KG1 (cell line): ENCODE results near the gene AIRE.

Experiments
- DNase-seq: peaks from one replicate; lab custom pipeline; 2025; lab: John Stamatoyannopoulos, UW

Gene AIRE

DNA sequence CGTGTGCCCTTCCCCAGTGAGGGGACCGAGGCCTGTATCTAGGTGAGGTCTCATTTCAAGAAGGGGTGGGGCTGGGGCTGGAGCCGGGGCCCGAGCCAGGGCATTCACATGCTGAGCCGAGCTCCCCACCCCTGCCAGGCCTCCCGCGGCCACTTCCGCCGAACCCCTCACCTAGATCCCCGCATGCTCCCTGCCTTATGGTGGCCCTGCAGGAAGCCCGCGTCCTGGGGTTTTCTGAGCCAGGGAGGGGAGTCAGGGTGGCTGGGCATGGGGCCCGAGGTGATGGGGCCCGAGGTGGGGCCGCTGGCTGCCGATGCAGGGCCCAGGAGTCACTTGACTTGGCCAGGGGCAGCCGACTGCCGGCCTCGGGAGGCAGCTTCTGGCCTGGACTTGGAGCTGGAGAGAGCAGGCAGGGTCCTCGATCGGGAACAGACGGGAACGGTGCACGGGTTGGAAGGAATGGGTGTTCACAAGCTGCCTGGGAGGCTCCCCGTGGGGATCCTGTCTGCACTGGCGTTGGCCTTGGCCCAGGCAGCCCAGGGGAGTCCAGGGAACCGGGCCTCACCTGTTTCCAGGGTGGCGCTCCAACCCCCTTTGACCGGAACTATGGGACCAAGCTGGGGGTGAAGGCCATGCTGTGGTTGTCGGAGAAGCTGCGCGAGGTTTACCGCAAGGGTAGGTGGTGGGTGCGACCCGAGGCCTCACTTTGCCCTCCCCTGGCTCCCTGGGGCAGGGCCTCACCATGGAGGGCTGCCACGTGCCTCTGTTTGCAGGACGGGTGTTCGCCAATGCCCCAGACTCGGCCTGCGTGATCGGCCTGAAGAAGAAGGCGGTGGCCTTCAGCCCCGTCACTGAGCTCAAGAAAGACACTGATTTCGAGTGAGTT lies 40.0 kb downstream of the AIRE start:
- no peak for DNase-seq

DNA sequence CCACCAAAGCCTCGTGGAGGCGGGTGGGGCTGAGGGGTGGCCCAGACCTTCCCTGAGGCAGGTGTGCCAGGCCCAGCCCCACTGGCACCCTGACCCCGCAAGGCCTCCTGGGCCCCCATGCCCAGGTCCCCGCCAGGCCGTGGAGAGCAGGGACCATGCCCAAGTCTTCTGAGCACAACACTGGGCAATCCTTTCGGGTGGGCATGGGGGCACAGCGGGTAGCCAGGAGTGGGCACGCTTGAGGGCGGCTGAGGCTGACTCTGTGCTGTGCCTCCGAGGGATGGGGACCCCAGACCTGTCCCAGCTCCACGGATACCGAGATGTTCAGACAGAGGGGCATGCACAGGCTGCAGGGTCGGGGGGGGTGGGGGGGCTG lies 40.6 kb downstream of the AIRE start:
- no peak for DNase-seq

- DNase-seq: no peak
Measured at GRCh38 chr21:44326716-44327602, 41.3 kb downstream of the AIRE start.

DNA sequence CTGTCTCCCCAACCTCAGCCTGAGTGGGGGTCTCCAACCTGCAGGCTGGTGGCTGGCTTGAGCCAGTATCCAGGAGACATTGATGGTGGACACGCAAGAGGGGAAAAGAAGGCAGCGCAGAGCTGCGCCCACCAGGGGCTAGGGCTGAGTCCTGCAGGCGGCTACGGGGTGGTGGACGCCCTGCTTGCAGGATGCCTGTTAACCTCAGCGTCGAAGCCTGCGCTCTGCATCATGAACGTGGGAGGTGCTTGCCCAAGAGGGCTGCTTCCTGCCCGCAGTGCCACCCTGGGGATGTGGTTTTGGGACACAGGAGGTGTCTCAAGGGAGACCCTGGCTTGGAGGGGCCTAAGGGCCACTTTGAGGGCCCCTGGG lies 41.9 kb downstream of the AIRE start:
- no peak for DNase-seq

GRCh38 chr21:44328242-44328895 lies 42.7 kb downstream of the AIRE start:
- no peak for DNase-seq

DNA sequence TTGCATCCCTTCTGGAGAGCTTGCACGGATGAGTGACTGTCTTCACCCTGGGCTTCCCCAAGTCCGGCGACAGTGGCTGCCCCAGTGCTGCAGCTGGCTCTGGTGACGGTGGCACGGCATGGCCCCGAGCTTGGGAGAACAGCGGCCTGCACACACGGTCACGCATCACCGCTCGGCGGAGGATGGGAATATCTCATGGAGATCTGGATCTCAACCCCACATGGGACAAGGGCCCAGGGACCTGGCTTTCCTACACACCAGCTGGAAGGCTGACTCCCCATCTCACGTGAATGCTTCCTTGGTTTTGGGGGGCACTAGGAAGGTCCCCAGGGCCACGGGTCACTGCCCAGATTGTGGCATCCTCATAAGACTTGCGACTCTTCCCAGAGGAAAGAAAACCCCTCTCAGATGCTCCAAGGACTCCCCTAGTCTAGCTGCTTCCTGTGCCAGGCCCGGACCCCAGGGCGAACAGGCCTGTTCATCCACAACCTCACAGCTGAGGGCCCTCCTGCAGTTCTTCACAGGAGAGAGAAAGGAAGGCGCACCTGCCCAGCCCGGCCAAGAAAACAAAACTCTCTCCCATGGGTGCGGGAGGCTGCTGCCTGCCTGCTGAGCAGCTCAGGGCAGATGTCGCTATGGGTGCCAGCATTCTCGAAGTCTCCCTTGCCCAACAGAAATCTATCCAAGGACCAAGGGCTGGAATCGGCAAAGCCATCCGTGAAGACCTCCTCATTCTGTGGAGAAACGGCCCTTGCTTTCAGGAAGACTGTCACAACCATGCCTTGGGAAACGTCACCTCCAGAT lies 43.6 kb downstream of the AIRE start:
- no peak for DNase-seq

DNA sequence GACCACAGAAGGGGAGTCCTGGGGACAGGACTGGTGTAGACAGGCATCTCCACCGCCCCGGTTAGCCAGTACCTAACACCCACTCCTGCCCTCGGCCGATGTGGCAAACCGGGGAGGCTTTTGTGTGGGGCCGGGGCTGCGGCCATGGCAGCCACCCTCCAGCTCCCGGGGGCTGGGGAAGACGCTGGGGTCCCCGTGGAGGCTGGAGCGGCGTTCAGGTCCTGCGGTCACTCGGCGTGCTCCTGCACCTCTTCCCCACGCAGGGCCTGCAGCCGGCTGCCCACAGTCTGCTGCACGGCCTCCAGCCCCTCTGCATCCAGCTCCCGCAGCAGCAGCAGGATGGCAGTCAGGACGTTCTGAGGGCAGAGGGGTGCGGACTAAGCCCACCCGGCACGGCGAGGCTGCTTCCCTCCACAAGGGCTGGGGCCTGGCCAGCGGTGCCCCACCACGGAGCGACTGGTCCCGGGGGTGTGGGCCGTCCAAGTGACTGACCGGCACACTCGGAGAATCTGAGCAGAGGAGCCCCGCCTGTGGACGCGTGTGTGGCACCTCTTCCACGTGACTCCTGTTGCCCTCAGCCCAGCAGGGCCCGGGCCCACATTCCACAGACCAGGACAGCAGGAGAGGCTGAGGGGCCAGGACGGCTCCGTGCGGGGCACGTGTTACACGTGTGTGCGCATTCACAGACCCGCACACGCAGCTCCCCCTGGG lies 44.5 kb downstream of the AIRE start:
- DNase-seq: no peak

GRCh38 chr21:44330698-44331097 lies 45.0 kb downstream of the AIRE start:
- DNase-seq: no peak

DNA sequence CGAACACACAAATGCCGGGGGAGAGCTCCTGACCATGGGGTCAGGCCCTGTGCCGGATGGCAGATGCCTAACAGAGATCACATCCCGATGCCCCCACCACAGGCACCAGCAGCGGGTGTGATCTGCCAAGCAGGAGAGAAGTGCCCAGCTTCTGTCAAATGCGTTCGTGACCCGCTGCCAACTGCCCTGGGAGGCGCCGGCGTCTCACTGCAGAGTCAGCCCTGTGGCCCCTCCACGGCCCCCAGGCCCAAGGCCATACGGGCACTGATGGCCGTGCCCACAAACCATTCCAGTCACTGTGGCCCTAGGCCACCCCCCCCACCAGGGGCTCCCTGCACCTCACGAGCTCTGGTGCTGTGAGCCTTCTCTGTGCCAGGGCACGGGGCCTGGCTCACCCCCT lies 45.5 kb downstream of the AIRE start:
- DNase-seq: no peak

GRCh38 chr21:44331650-44332307 lies 46.1 kb downstream of the AIRE start:
- no peak for DNase-seq

- DNase-seq: no peak
Measured at GRCh38 chr21:44332383-44332782, 46.7 kb downstream of the AIRE start.

DNA sequence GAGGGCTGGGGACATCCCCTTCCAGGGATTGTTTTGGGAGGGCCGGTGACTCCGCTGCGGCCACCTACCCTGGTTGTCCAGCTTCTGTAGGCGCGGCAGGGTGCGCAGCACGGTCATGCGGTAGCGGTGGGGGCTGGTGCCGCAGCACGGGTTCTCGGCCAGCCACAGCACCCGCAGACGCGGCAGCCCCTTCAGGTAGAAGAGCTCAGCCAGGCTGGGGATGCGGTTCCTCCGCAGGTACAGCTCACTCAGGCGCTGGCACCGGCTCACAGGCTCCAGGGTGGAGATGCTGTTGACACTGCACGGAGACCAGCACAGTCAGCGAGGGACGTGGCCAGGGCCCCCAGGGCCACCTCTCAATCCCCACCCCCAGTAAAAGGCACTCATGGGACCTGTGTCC lies 47.3 kb downstream of the AIRE start:
- DNase-seq: no peak

DNA sequence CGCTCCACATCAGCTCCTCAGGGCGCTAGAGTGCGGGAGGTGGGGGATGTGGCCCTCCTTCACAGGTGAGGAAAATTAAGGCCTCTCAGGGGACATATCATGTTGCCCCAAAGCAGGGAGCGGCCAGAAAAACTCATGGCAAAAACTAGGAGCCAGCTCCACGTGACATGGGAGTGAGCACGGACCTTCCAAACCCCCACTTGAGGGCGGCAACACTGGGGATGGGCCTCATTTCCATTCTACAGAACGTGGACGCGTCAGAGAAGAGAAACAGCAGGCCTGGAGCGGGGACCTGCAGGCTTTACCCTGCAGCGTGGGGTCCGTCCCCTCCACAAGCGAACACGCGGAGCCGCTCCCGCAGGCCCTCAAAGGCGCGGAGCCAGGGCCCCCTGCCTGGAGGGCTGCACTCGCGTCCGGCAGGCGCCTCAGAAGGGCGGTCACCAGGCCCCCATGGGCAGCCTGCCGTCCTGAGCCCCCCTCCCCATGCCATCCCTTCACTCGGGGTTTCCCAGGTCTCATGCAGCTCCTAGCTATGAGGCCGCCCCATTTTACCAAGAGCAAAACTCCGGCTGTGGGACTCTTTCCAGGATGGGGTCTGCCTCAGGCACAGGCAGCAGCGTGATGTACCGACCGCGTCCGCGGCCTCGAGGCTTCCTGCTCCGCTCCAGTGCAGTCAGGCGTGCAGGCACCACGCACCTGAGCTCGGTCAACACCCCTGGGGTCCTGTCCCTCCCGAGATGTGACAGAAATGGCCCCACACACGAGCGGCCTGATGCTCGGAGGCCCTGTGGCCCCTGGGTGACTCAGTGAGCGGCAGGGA lies 48.0 kb downstream of the AIRE start:
- no peak for DNase-seq

GRCh38 chr21:44334329-44335030 lies 48.8 kb downstream of the AIRE start:
- DNase-seq: no peak

GRCh38 chr21:44335266-44336059 lies 49.8 kb downstream of the AIRE start:
- no peak for DNase-seq

DNA sequence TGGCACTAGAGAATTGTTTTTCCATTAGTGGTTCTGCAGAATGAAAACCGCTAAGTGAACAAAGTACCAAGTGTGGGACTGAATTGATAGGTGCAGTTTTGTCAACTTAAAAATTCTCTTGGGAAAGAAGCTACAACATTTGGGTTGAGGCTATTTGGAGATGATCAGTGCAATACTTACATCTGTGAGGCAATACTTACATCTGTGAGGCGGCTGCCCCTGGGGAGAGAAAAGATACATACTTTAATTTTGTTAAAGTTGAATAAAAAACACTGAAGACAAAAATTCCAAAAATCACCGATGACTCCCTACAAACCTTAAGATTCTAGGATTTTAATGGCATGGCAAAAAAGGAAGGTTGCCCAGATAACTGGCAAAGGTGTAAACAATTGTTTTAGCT lies 51.8 kb downstream of the AIRE start:
- no peak for DNase-seq

- DNase-seq: no peak
Measured at GRCh38 chr21:44337941-44338895, 52.5 kb downstream of the AIRE start.
